Rectal smooth muscle tissue (tissue), 1 donor: ENCODE results near the gene MGAT5.

Experiments used
- H3K27ac ChIP-seq: one replicate; pipeline ENCODE4 v1.7.0; 2013; ENCODE audit warnings: low read depth, low read length, inconsistent platforms
- H3K27me3 ChIP-seq: one replicate; pipeline ENCODE4 v1.7.0; 2013; ENCODE audit warnings: low read length; ENCODE audit not compliant: control insufficient read depth, insufficient read depth
- H3K36me3 ChIP-seq: one replicate; pipeline ENCODE4 v1.7.0; 2013; ENCODE audit warnings: low read length; ENCODE audit not compliant: control insufficient read depth, insufficient read depth
- H3K4me1 ChIP-seq: one replicate; pipeline ENCODE4 v1.7.0; 2013; ENCODE audit warnings: low read length; ENCODE audit not compliant: control insufficient read depth, insufficient read depth
- H3K4me3 ChIP-seq: one replicate; pipeline ENCODE4 v1.7.0; 2013; ENCODE audit warnings: low read length
- H3K9ac ChIP-seq: one replicate; pipeline ENCODE4 v1.7.0; 2013; ENCODE audit warnings: low read length

The MGAT5 gene

DNA sequence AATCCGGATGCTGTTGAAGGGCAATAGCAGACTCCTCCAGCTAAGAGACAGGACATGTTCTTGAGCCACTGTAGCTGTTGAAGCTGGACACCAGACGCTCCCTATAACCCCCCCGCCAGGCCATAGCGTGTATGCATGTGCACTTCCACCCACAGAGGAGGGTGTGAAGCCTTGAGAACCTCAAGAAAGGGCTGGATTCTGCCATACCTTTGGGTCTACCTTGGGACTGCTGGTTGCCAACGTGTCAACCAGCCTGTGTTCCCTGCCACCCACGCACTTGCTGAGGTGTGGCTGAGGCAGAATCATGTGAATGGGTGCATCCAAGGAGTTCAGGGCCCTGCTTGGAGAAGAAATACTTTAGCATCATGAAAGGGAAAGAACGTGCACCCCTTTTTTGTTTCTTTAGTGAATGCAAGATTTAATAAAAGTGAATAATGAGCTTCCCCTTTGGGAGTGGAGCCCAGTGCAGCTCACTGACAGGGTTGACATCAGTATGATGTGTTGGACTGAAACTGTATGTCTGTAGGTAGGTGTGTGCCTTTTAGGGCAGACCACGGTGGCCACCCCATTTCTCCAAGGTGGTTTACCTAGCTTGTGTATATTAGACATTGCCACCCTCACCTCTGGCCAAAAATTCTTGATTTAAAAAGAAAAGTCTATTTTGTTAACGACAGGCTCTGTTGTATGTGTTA, 198.3 kb downstream of the MGAT5 start:
- Histone ChIP-seq H3K9ac (no peak overlapping the region), H3K27ac (no peak overlapping the region), H3K36me3 (no peaks in the 10 kb centered on the region), H3K4me3 (no peak overlapping the region), H3K27me3 (no peaks in the 10 kb centered on the region), H3K4me1 (no peaks in the 10 kb centered on the region)

DNA sequence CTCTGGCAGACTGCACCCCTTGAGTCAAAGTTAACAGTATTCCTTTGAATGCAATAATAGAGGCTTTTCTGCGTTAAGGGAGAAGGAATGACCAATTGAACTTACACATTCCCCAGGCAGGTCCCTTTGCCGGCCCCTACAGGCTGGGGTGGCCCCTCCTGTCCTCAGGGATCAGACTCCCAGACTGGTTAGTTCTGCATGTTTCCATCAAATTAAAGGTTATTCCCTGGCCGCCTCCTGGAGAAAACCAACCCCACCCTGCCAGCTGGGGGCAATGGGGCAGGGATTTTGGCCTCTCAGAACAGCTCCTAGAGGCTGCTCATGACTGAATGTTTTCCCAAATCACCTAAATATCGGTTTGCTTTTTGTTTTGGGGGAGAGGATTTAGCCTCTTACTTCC, 199.6 kb downstream of the MGAT5 start:
- no peaks in the 10 kb centered on the region for H3K27me3 ChIP-seq
- H3K9ac ChIP-seq, result no peak overlapping the region
- no peaks in the 10 kb centered on the region for H3K36me3 ChIP-seq
- no peak overlapping the region for H3K4me3 ChIP-seq
- no peaks in the 10 kb centered on the region for H3K4me1 ChIP-seq
- no peak overlapping the region for H3K27ac ChIP-seq

DNA sequence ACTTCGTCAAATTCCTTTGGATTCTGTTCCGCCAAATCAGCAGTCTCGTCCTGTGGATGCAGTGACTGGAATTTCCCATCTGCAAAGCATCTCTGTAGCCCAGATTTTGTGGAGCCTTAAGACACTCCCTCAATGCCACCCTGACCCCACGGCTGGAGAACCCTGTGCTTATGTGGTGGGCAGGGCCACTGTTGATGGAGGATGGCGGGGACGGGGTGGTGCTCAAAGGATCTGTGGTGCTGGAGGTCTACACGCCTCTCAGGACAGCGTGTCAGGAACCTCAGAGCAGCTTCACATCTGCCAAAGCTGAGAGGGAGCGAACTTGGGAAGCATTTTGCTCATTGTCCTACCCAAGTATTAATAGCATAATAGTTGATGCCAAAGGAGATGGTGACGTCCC, 200.1 kb downstream of the MGAT5 start:
- Histone ChIP-seq H3K4me1 (no peaks in the 10 kb centered on the region), H3K4me3 (no peak overlapping the region), H3K27ac (no peak overlapping the region), H3K36me3 (no peaks in the 10 kb centered on the region), H3K9ac (no peak overlapping the region), H3K27me3 (no peaks in the 10 kb centered on the region)

DNA sequence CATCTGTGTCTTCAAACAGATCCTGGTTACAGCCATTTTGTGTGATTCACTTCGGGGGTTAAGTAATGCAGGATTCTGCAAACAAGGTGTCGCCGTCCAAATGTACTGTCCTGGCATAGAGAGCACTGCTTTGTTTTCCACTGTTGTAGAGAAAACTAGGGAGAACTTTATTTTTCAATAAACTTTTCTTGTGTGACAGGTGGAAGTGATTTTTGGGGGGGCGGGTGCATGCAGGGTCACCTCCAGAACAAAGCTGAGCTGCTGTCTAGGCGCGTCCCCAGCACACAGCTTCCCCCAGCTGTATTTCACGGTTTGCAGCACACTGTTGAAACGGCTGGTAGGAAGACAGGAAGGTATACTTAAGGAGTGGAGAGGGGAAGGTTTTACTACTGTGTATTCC, 200.6 kb downstream of the MGAT5 start:
- Histone ChIP-seq H3K36me3 (no peaks in the 10 kb centered on the region), H3K27me3 (no peaks in the 10 kb centered on the region), H3K9ac (no peak overlapping the region), H3K4me3 (no peak overlapping the region), H3K4me1 (no peaks in the 10 kb centered on the region), H3K27ac (no peak overlapping the region)

DNA sequence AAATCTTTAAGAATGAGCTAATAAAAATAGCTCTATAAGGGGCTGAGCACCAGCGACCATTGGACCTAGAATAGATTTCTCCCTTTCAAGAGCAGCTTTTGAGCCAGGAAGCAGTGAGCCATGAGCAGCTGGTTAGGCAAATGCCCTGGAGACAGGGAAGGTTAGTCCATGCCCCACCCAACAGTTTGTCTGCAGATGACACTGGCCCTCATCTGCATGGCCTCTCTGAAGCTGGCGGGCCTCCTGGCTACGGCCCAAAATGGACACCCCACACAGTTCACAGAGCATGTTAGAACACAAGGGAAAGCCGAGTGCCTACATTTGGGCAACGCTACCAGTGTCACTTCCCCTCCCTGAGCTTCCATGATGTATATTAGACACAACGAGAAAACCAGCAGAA, 201.1 kb downstream of the MGAT5 start:
- H3K9ac ChIP-seq, result no peak overlapping the region
- no peaks in the 10 kb centered on the region for H3K36me3 ChIP-seq
- H3K27me3 ChIP-seq, result no peaks in the 10 kb centered on the region
- H3K27ac ChIP-seq, result no peak overlapping the region
- H3K4me1 ChIP-seq, result no peaks in the 10 kb centered on the region
- H3K4me3 ChIP-seq, result no peak overlapping the region

DNA sequence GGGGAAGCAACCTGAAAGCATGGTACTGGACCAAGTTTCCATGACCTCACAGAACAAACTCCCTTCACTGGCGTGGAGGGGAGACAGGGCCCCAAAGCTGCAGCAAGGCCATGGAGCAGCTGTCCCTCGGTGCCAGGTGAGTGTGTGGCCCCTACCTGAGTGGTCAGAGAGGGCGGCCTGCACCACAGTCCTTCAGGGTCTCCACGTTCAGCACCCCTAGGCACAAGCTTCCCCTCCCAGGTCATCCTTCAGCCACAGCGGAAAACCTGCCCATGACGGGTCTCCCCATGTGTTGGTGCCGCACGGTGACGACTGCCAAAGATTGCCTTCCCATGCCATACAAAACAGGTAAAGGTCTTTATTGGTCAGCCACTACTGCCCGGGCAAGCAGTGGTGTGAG, 201.6 kb downstream of the MGAT5 start:
- H3K27me3 ChIP-seq, result no peaks in the 10 kb centered on the region
- no peaks in the 10 kb centered on the region for H3K4me1 ChIP-seq
- no peak overlapping the region for H3K27ac ChIP-seq
- no peaks in the 10 kb centered on the region for H3K36me3 ChIP-seq
- H3K4me3 ChIP-seq, result no peak overlapping the region
- no peak overlapping the region for H3K9ac ChIP-seq

DNA sequence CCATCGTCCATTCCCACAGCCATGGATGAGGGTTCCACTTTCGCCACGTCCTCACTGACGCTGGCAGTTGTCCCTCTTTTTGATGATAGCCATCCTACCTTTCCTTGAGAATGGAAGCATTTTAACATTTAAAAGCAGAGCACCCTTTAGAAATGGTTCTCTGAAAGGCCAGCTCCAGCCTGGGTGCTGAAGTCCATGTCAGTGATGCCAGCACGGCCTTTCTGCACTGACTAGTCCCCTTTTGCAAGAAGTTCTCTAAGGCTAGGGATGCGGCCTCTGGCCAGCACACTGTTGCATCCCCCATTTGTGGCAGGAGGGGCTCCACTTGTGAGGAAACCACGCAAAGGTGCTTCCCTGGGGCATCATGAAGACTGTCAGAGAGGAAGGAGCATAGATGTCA, 203.5 kb downstream of the MGAT5 start:
- H3K27me3 ChIP-seq, result no peaks in the 10 kb centered on the region
- no peak overlapping the region for H3K27ac ChIP-seq
- H3K36me3 ChIP-seq, result no peaks in the 10 kb centered on the region
- H3K9ac ChIP-seq, result no peak overlapping the region
- no peak overlapping the region for H3K4me3 ChIP-seq
- no peaks in the 10 kb centered on the region for H3K4me1 ChIP-seq

DNA sequence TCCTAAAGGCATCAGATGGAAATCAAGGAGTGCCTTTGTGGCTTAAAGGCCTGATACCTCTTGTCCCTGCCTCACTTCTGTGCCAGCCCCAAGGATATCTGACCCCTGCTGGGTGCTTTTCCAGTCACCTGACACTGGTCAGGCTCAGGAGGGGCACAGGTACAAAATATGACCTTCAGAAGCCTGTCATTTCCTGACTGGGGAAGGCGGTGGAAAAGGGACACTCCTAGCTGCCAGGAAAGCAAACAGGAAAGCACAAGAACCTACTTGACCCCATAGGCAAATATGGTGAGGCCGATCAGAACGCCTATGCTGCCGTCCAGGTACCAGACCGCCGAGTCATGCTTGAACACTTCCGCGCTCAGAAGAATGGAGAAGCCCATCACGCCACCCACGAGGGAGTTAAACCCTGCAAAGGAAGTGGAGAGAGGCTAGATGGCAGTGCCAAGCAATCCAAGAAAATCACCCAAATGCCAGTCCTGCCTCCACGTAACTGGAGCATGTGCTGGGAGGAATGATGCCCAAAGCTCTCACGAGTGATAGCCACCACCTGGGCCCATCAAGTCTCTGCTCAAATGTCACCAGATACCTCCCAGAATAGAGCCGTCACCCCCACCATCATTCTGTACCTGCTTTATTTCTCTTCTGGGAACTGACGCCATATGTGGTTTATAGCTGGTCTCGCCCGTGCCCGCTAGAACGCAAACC, 204.0 kb downstream of the MGAT5 start:
- H3K9ac ChIP-seq, result no peak overlapping the region
- no peak overlapping the region for H3K4me3 ChIP-seq
- no peaks in the 10 kb centered on the region for H3K27me3 ChIP-seq
- H3K36me3 ChIP-seq, result no peaks in the 10 kb centered on the region
- H3K27ac ChIP-seq, result no peak overlapping the region
- no peaks in the 10 kb centered on the region for H3K4me1 ChIP-seq

DNA sequence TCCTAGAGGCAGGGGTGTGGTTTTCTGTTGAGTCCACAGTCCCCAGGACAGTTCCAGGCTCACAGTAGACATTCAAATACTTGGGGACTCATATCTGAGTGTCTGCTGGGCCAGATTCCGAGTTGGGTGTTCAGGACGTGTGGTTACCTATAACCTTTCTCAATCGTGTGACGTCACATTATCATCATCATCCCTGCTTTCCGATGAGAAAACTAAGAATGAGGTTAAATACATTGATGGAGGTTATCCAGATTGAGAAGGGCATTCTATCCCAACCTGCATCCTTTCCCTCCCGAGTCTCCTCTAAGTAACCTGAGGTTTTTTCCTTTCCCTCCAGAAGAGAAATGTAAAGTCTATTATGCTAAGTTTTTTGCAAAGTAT, 204.6 kb downstream of the MGAT5 start:
- Histone ChIP-seq H3K36me3 (no peaks in the 10 kb centered on the region), H3K4me3 (no peak overlapping the region), H3K9ac (no peak overlapping the region), H3K27me3 (no peaks in the 10 kb centered on the region), H3K27ac (no peak overlapping the region), H3K4me1 (no peaks in the 10 kb centered on the region)

DNA sequence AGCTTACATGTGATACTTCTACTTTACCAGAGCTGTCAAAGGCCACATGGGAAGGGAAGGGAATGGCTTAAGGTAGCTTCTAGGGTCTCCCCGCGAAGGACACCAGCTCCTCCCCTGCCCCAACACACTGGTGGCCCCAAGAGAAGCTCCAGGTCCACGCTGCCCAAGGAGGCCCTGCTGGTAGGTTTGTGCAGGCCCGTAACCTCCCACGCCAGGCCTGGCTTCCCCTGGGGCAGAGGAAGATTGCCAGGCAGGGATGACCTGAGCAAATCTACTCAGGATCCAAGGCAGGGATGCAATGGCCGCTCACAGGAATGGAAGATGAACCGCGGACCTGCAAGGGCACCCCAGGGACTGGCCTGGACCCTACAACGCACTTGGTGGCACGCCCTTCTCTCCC, 205.1 kb downstream of the MGAT5 start:
- Histone ChIP-seq H3K27me3 (no peaks in the 10 kb centered on the region), H3K27ac (no peak overlapping the region), H3K36me3 (no peaks in the 10 kb centered on the region), H3K4me3 (no peak overlapping the region), H3K4me1 (no peaks in the 10 kb centered on the region), H3K9ac (no peak overlapping the region)

DNA sequence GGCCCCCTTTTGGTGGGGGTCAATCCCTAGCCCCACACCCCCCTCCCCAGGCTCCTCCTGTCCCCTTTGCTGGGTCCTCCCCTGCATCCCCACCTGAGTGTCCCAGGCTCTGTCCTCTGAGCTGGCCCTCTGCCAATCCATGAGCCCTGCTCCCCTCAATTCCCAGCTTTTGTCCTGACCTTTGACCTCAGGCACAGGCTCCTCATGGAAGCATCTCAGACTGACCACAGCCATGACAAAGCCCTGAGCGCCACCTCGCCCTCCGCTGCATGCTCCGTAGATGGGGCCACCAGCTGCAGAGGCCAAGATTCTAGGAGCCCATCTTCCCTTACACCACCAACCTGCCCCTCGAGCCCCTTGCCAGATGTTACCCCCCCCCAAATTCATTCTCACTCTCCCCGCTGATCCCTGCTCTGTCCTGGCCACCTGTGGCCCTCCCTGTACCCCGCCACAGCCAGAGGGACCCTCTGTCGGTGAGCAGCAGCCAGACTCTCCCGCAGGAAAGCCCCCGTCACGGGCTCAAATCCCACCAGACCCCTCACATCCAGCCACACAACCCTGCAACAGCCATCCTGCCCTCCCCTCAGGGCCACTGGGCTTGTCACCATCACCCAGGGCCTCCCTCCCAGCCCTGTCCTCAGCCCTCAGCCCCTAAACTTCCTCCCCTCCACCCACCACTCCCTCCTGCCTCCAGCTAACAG, 206.0 kb downstream of the MGAT5 start:
- H3K27me3 ChIP-seq, result no peaks in the 10 kb centered on the region

DNA sequence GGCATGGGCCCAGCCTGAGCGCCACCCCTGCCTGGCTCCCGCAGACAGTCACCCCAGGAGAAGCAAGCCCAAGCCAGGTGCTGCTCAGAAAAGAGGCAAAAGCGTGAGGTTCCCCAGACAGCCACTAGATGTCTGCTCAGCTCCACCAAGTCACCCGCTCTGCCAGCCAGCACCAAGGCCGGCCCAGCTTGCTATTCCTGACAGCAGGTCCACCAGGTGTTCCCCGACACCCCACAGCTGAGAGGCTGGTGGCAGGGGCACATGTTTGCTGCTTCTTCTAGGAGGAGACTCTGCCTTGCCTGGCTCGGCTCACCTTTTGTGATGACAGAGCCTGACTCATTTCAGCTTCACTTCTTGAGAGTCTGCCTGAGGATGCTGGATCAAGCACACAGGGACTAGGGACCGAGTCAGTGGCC, 206.7 kb downstream of the MGAT5 start:
- no peaks in the 10 kb centered on the region for H3K4me1 ChIP-seq
- no peak overlapping the region for H3K27ac ChIP-seq
- H3K4me3 ChIP-seq, result no peak overlapping the region
- H3K36me3 ChIP-seq, result no peaks in the 10 kb centered on the region
- H3K27me3 ChIP-seq, result no peaks in the 10 kb centered on the region
- H3K9ac ChIP-seq, result no peak overlapping the region

More for the DNA sequence above, 206.0 kb downstream of the MGAT5 start:
- no peaks in the 10 kb centered on the region for H3K4me1 ChIP-seq
- no peak overlapping the region for H3K4me3 ChIP-seq
- no peaks in the 10 kb centered on the region for H3K36me3 ChIP-seq
- H3K27ac ChIP-seq, result no peak overlapping the region
- H3K9ac ChIP-seq, result no peak overlapping the region
